Effector memory CD4-positive, alpha-beta T cell (primary cell): ENCODE measurements around the gene POC5.
"Not testable (repeated sequence)": the region's sequence is repeated elsewhere in the genome, so short reads cannot be mapped to it uniquely, and the experiment has no call there.

Experiments used
- DNase-seq, 3 donors: peaks; one replicate each; pipeline ENCODE4 v3.0.0-alpha.2; 2020
- H3K27ac ChIP-seq: 2 replicates; pipeline ENCODE4 v1.7.0; 2013; ENCODE audit warnings: mild to moderate bottlenecking, low read length, moderate library complexity; ENCODE audit not compliant: insufficient read depth, poor library complexity, severe bottlenecking
- H3K27me3 ChIP-seq: replicated peaks from 2 replicates; pipeline ENCODE4 v1.7.0; 2013; ENCODE audit warnings: mild to moderate bottlenecking, low read length; ENCODE audit not compliant: insufficient read depth, control insufficient read depth, poor library complexity, severe bottlenecking
- H3K36me3 ChIP-seq: 2 replicates; pipeline ENCODE4 v1.7.0; 2013; ENCODE audit warnings: mild to moderate bottlenecking, low read length, moderate library complexity; ENCODE audit not compliant: control insufficient read depth, insufficient read depth
- H3K4me1 ChIP-seq: 2 replicates; pipeline ENCODE4 v1.7.0; 2013; ENCODE audit warnings: low read length, mild to moderate bottlenecking; ENCODE audit not compliant: control insufficient read depth, insufficient read depth, poor library complexity, severe bottlenecking
- H3K4me3 ChIP-seq: 2 replicates; pipeline ENCODE4 v1.7.0; 2013; ENCODE audit warnings: low read length, low read depth, mild to moderate bottlenecking; ENCODE audit not compliant: insufficient read depth, poor library complexity, severe bottlenecking
- H3K9me3 ChIP-seq: 2 replicates; pipeline ENCODE4 v1.7.0; 2013; ENCODE audit warnings: mild to moderate bottlenecking, low read length, moderate library complexity; ENCODE audit not compliant: control insufficient read depth

Gene POC5

DNA sequence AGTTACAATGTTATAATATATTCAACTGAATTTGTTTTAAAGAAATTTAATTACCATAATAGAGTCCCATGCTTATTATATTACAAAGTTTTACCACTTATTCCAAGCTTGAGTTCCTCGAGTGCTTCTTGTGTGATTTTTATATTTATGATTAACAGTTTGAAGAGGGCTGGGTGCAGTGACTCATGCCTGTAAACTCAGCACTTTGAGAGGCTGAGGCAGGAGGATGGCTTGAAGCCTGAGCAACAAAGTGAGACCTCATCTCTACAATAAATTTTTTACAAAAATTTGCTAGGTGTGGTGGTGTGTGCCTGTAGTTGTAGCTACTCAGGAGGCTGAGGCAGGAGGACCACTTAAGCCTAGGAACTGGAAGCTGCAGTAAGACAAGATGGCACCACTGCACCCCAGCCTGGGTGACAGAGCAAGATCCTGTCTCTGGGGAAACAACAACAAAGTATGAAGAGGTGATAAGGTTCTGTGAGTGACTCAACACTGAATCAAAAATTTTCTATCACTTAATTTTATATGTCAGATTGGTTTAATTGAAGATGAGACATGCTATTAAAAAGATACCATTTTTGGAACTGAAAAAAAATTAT lies 9.2 kb downstream of the POC5 start:
- H3K4me1 ChIP-seq: no peaks in the 10 kb centered on the region
- H3K27ac ChIP-seq: no peak overlapping the region
- H3K4me3 ChIP-seq: no peak overlapping the region
- H3K27me3 ChIP-seq: no peaks in the 10 kb centered on the region
- peaks cover 25% of the 10 kb centered on the region for H3K36me3 ChIP-seq
- DNase-seq: no peak
- H3K9me3 ChIP-seq: no peaks in the 10 kb centered on the region

DNA sequence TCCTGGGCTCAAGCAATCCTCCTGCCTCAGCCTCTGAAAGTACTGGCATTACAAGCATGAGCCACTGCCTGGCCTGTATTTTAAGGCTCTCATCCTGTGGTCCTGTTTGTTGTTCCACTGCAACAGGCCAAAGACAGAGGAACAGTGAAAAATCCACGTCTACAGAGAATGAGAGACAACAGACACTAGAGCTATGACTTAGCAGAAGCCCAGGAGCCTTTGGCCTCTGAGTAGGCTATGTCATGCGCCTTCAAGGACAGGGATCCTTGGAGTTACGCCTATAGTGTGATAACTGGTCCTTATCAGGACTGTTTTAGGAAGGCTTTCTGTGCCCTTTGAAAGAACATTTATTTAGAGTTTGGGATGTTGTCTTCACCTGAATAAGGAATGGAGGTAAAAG lies 10.5 kb downstream of the POC5 start:
- Histone ChIP-seq H3K27me3 (no peaks in the 10 kb centered on the region), H3K27ac (no peak overlapping the region), H3K9me3 (no peaks in the 10 kb centered on the region), H3K4me1 (no peaks in the 10 kb centered on the region), H3K36me3 (peaks cover 34% of the 10 kb centered on the region), H3K4me3 (no peak overlapping the region)
- no peak for DNase-seq

DNA sequence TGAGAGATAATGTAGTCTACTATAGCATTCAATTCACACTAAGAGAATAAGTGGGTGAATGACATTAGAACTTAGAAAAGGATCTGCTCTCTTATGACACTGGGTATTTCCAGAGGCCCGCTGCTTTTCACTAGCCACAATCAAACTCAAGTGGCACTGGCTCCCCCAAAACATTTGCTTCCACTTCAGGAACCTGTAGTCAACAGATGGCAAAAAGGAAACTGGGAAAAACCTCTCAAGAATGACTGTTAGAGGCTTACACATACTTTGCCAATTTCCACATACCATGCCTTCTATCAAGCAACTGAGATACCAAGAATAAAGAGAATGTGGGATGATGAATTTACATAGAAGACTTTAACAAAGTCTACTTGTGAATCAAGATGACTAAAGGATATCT lies 11.2 kb downstream of the POC5 start:
- H3K4me1 ChIP-seq: no peaks in the 10 kb centered on the region
- H3K4me3 ChIP-seq: no peak overlapping the region
- peaks cover 35% of the 10 kb centered on the region for H3K36me3 ChIP-seq
- no peak for DNase-seq
- no peak overlapping the region for H3K27ac ChIP-seq
- no peaks in the 10 kb centered on the region for H3K9me3 ChIP-seq
- no peaks in the 10 kb centered on the region for H3K27me3 ChIP-seq

GRCh38 chr5:75701856-75702255 lies 15.4 kb downstream of the POC5 start:
- H3K4me1 ChIP-seq: no peaks in the 10 kb centered on the region
- H3K9me3 ChIP-seq: no peaks in the 10 kb centered on the region
- no peak overlapping the region for H3K4me3 ChIP-seq
- DNase-seq: no peak
- H3K36me3 ChIP-seq: peaks cover 24% of the 10 kb centered on the region
- no peaks in the 10 kb centered on the region for H3K27me3 ChIP-seq
- H3K27ac ChIP-seq: no peak overlapping the region

DNA sequence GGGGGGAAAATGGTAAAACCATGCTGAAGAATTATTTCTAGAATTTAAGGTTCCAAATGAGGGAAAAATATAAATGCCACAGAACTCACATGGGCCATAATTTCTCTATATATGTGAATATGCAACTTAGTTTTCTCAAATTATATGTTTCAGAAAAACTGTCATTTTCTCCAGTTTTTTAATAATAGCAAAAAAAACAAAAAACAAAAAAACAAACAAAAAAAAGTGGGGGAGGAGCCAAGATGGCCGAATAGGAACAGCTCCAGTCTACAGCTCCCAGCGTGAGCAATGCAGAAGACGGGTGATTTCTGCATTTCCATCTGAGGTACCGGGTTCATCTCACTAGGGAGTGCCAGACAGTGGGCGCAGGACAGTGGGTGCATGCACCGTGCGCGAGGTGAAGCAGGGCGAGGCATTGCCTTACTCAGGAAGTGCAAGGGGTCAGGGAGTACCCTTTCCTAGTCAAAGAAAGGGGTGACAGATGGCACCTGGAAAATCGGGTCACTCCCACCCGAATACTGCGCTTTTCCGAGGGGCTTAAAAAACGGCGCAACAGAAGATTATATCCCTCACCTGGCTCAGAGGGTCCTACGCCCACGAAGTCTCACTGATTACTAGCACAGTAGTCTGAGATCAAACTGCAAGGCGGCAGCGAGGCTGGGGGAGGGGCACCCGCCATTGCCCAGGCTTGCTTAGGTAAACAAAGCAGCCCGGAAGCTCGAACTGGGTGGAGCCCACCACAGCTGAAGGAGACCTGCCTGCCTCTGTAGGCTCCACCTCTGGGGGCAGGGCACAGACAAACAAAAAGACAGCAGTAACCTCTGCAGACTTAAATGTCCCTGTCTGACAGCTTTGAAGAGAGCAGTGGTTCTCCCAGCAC lies 21.5 kb downstream of the POC5 start:
- H3K36me3 ChIP-seq: peaks cover 16% of the 10 kb centered on the region
- DNase-seq, H3K4me1 ChIP-seq, H3K4me3 ChIP-seq, H3K27me3 ChIP-seq, H3K27ac ChIP-seq, H3K9me3 ChIP-seq: not testable (repeated sequence)

DNA sequence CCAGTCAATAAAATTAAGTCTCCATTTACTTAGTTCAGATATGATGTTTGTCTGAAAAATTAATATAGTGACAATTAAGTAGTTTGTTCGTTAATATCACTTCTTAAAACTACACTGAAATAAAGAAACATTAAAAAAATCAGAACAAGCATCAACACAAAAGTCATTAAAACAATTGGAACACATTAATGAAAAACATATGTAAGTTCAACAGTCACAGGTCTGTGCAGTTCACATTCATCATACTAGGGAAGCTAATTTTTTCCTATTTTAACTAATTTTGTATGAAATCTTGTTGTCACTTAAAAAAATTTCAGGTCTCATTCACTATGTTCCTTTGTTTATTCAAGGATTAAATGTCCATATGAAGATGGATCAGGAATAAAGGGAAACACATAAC lies 22.5 kb downstream of the POC5 start:
- Histone ChIP-seq H3K4me1 (no peaks in the 10 kb centered on the region), H3K36me3 (peaks cover 23% of the 10 kb centered on the region), H3K27me3 (no peaks in the 10 kb centered on the region), H3K9me3 (no peaks in the 10 kb centered on the region), H3K4me3 (no peak overlapping the region), H3K27ac (no peak overlapping the region)
- DNase-seq: no peak

DNA sequence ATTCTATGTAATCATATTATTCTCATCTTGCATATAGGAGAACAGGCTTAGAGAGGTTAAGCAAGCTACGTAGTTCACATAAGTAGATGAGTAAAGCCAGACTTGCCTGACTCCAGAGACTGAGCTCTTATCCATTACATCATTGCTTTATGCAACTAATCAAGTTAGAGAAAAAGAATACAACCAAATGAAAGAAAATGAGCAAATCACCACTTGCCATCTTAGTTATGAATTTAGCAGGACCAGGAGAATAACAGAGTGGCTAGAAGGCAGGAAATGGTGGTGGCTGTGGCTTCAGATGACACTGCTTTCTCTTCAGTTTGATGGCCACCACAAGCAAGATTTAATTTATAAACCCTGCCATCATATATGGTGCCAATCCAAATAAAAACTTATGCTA lies 26.6 kb downstream of the POC5 start:
- Histone ChIP-seq H3K9me3 (no peaks in the 10 kb centered on the region), H3K4me1 (no peaks in the 10 kb centered on the region), H3K4me3 (no peak overlapping the region), H3K27ac (no peak overlapping the region), H3K27me3 (no peaks in the 10 kb centered on the region), H3K36me3 (peaks cover 45% of the 10 kb centered on the region)
- DNase-seq: no peak

DNA sequence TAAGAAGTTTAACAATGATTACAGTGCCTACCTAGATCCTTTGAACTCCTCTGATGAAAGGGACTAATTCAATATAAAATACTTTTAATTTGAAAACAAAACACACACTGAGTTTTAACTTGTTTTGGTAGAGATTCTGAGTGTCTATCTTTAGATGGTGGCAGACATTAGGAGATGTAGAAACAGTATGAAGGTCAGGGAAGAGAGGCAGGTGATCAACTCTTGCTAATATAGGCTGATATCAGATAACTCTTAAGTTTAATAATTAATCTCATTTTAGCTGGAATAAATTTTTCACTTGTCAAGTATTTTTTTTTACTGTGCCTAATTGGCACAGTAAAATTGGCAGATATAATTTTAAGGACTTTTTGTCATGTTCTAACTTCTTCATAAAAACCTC lies 30.8 kb downstream of the POC5 start:
- no peaks in the 10 kb centered on the region for H3K4me1 ChIP-seq
- no peak overlapping the region for H3K4me3 ChIP-seq
- H3K27me3 ChIP-seq: no peaks in the 10 kb centered on the region
- H3K9me3 ChIP-seq: no peaks in the 10 kb centered on the region
- H3K36me3 ChIP-seq: peaks cover 40% of the 10 kb centered on the region
- no peak overlapping the region for H3K27ac ChIP-seq
- DNase-seq: no peak

DNA sequence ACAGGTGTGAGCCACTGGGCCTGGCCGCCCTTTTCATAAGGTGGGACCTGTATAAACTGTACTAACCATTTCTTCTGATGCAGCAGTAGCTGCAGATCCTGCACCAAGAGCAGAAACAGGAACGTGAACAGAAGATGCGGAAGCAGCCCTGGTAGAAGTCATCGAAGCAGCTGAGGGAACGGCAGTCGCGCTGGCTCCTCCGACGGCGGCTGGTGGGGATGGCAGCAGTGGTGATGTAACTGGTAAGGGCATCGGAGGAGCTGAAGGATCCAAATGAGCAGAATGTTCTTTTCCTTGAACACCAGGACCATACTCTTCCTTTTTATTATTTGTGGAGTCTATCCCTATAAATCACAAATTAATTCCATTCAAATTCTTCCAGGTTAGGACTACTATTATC lies 32.1 kb downstream of the POC5 start:
- no peaks in the 10 kb centered on the region for H3K9me3 ChIP-seq
- H3K4me1 ChIP-seq: no peaks in the 10 kb centered on the region
- no peaks in the 10 kb centered on the region for H3K27me3 ChIP-seq
- no peak overlapping the region for H3K4me3 ChIP-seq
- H3K27ac ChIP-seq: no peak overlapping the region
- H3K36me3 ChIP-seq: peaks cover 36% of the 10 kb centered on the region
- DNase-seq: no peak

GRCh38 chr5:75681125-75681830 lies 36.0 kb downstream of the POC5 start:
- Histone ChIP-seq H3K27ac (no peak overlapping the region), H3K4me3 (no peak overlapping the region), H3K9me3 (no peaks in the 10 kb centered on the region), H3K27me3 (no peaks in the 10 kb centered on the region), H3K36me3 (peaks cover 11% of the 10 kb centered on the region), H3K4me1 (no peaks in the 10 kb centered on the region)
- DNase-seq: no peak
